OCI-LY7 (cell line): Measurements from ENCODE around the gene NTRK3. TPM values are rescaled to one million over a fixed set of nuclear protein-coding genes. Genes with fewer than 3 reads are reported as not detected.

Experiments
- BruUV-seq: library from RNA; stranded (reverse); fragments of 400-500 nt; replicated peaks from 2 replicates; lab custom pipeline; 2021; lab: Mats Ljungman, UMichigan
- CTCF ChIA-PET: fragments of 300-600 bp; sonication (Branson Sonifier 250); formaldehyde crosslinking; loops from one replicate; lab custom pipeline; 2022; ENCODE audit warnings: antibody characterized with exemption; ENCODE audit not compliant: unreplicated experiment; lab: Charles Lee
- POLR2A ChIA-PET: fragments of 300-600 bp; sonication (Branson Sonifier 250); formaldehyde crosslinking; loops from one replicate; lab custom pipeline; 2022; ENCODE audit warnings: antibody characterized with exemption; lab: Charles Lee
- DNase-seq: peaks from one replicate; pipeline ENCODE4 v3.0.0-alpha.2; 2015; ENCODE audit warnings: low spot score
- H2AFZ ChIP-seq: fragments of 200-600 bp; sonication (generic), shearing (Covaris generic); 2 replicates; pipeline ENCODE4 v1.6.1; 2014; ENCODE audit warnings: mild to moderate bottlenecking, antibody characterized with exemption, low read length, moderate library complexity
- H3K27ac ChIP-seq: fragments of 200-600 bp; sonication (generic); 2 replicates; pipeline ENCODE4 v1.5.1; 2014; ENCODE audit warnings: mixed run types, low read depth, mild to moderate bottlenecking, moderate library complexity, low read length, inconsistent platforms; ENCODE audit not compliant: poor library complexity, severe bottlenecking
- H3K36me3 ChIP-seq: fragments of 200-600 bp; sonication (generic); 2 replicates; pipeline ENCODE4 v1.6.1; 2014; ENCODE audit warnings: mild to moderate bottlenecking, antibody characterized with exemption, low read length, moderate library complexity, mixed read lengths; ENCODE audit not compliant: insufficient read depth
- H3K4me1 ChIP-seq: fragments of 200-600 bp; sonication (generic); 2 replicates; pipeline ENCODE4 v1.5.1; 2014; ENCODE audit warnings: mild to moderate bottlenecking, low read length; ENCODE audit not compliant: insufficient read depth, poor library complexity, severe bottlenecking
- H3K4me2 ChIP-seq: fragments of 200-600 bp; sonication (generic); 2 replicates; pipeline ENCODE4 v1.6.1; 2014; ENCODE audit warnings: mild to moderate bottlenecking, low read length
- H3K4me3 ChIP-seq: fragments of 200-600 bp; sonication (generic); 2 replicates; pipeline ENCODE4 v1.5.1; 2014; ENCODE audit warnings: mild to moderate bottlenecking, low read depth, low read length; ENCODE audit not compliant: poor library complexity, severe bottlenecking
- H3K79me2 ChIP-seq: fragments of 200-600 bp; sonication (generic); 2 replicates; pipeline ENCODE4 v1.6.1; 2016; ENCODE audit warnings: low read depth, mild to moderate bottlenecking, low read length, moderate library complexity, mixed read lengths; ENCODE audit not compliant: insufficient read depth
- H3K9me2 ChIP-seq: fragments of 200-600 bp; sonication (generic); 2 replicates; pipeline ENCODE4 v1.6.1; 2016; ENCODE audit warnings: mild to moderate bottlenecking, low read length, mixed read lengths; ENCODE audit not compliant: insufficient read depth
- H3K9me3 ChIP-seq: fragments of 200-600 bp; sonication (generic); 2 replicates; pipeline ENCODE4 v1.6.1; 2014; ENCODE audit warnings: mild to moderate bottlenecking, mixed run types, low read length, mixed read lengths
- H4K20me1 ChIP-seq: fragments of 200-600 bp; sonication (generic); 2 replicates; pipeline ENCODE4 v1.6.1; 2014; ENCODE audit warnings: mild to moderate bottlenecking, antibody characterized with exemption, low read length, moderate library complexity, mixed read lengths; ENCODE audit not compliant: insufficient read depth
- CTCF ChIP-seq: fragments of 200-600 bp; sonication (generic); conservative IDR thresholded peaks from 2 replicates; pipeline ENCODE4 v1.5.1; 2014; ENCODE audit warnings: mild to moderate bottlenecking, antibody characterized with exemption, low read length, moderate library complexity, mixed read lengths
- EZH2phosphoT487 ChIP-seq: fragments of 200-600 bp; sonication (generic); IDR thresholded peaks from 2 replicates; pipeline ENCODE4 v1.6.1; 2018; ENCODE audit warnings: low read depth, borderline replicate concordance, mild to moderate bottlenecking, mixed run types, antibody characterized with exemption, low read length, moderate library complexity, mixed read lengths
- intact Hi-C: fragments of 100-400 bp; cut with micrococcal nuclease; formaldehyde crosslinking; loops from one replicate; pipeline ENCODE4 v1.10.0; 2022; ENCODE audit not compliant: unreplicated experiment
- total RNA-seq, 2 experiments: library from RNA; depleted of rRNA in 1 of 2; stranded (reverse); fragments of >200 nt in 1 of 2; shearing (Covaris generic) in 1 of 2; gene quantifications; 2 replicates each; pipeline ENCODE4 v1.2.3, GENCODE V29; 2014 to 2022

Gene NTRK3
- total RNA-seq, 2 experiments from 2014 or later: 0.50 to 2.5 TPM

GRCh38 chr15:87871258-87871681 lies 385.3 kb downstream of the NTRK3 start:
- Histone ChIP-seq H3K36me3 (no peaks in the 10 kb centered on the region), H3K79me2 (no peaks in the 10 kb centered on the region), H3K4me2 (no peak overlapping the region), H4K20me1 (no peaks in the 10 kb centered on the region), H3K27ac (no peak overlapping the region), H3K4me3 (no peak overlapping the region), H3K4me1 (no peaks in the 10 kb centered on the region), H3K9me3 (no peaks in the 10 kb centered on the region), H3K9me2 (no peaks in the 10 kb centered on the region), H2AFZ (no peak overlapping the region)
- ChIA-PET CTCF (no interaction called here), POLR2A (no interaction called here)
- no peak for DNase-seq
- no peak for TF ChIP-seq EZH2phosphoT487
- TF ChIP-seq CTCF: no peak
- no TSS peak for BruUV-seq
- intact Hi-C loops: no loop called here

- H3K9me2 ChIP-seq: no peaks in the 10 kb centered on the region
- ChIA-PET POLR2A (no interaction called here), CTCF (no interaction called here)
- TF ChIP-seq CTCF: no peak
- TF ChIP-seq EZH2phosphoT487: no peak
- BruUV-seq: no TSS peak
- H4K20me1 ChIP-seq: no peaks in the 10 kb centered on the region
- H3K36me3 ChIP-seq: no peaks in the 10 kb centered on the region
- DNase-seq: no peak
- no peak overlapping the region for H3K27ac ChIP-seq
- no peak overlapping the region for H3K4me2 ChIP-seq
- H2AFZ ChIP-seq: no peak overlapping the region
- no peak overlapping the region for H3K4me3 ChIP-seq
- H3K4me1 ChIP-seq: no peaks in the 10 kb centered on the region
- H3K9me3 ChIP-seq: no peaks in the 10 kb centered on the region
- H3K79me2 ChIP-seq: no peaks in the 10 kb centered on the region
- intact Hi-C loops: no loop called here
These were observed 389.6 kb downstream of the NTRK3 start for GRCh38 chr15:87866961-87867360.

- no peak overlapping the region for H3K4me2 ChIP-seq
- no peaks in the 10 kb centered on the region for H3K4me1 ChIP-seq
- no peaks in the 10 kb centered on the region for H3K36me3 ChIP-seq
- no peak overlapping the region for H3K27ac ChIP-seq
- no peaks in the 10 kb centered on the region for H3K9me3 ChIP-seq
- no peak overlapping the region for H2AFZ ChIP-seq
- BruUV-seq: no TSS peak
- H3K79me2 ChIP-seq: no peaks in the 10 kb centered on the region
- CTCF ChIA-PET: no interaction called here
- intact Hi-C loops: no loop called here
- no peaks in the 10 kb centered on the region for H4K20me1 ChIP-seq
- TF ChIP-seq CTCF: no peak
- TF ChIP-seq EZH2phosphoT487: no peak
- DNase-seq: no peak
- H3K4me3 ChIP-seq: no peak overlapping the region
- POLR2A ChIA-PET: no interaction called here
- H3K9me2 ChIP-seq: no peaks in the 10 kb centered on the region
These were observed 393.4 kb downstream of the NTRK3 start for GRCh38 chr15:87863152-87863551.
